KMS-11 (cell line): ENCODE results near the gene ZMYND19.
"Not testable (repeated sequence)": the region's sequence is repeated elsewhere in the genome, so short reads cannot be mapped to it uniquely, and the experiment has no call there.

Source experiments
- H2AFZ ChIP-seq: fragments of 200-600 bp; sonication (generic); 2 replicates; pipeline ENCODE4 v1.6.1; 2016; ENCODE audit warnings: antibody characterized with exemption, mixed run types, low read depth
- H3K27ac ChIP-seq: fragments of 200-600 bp; sonication (generic); 2 replicates; pipeline ENCODE4 v1.6.1; 2016; ENCODE audit warnings: mild to moderate bottlenecking, mixed run types
- H3K27me3 ChIP-seq: fragments of 200-600 bp; sonication (generic); 2 replicates; pipeline ENCODE4 v1.6.1; 2017; ENCODE audit warnings: mild to moderate bottlenecking, low read depth, mixed run types, moderate library complexity; ENCODE audit not compliant: insufficient read depth
- H3K36me3 ChIP-seq: fragments of 200-600 bp; sonication (generic); 2 replicates; pipeline ENCODE4 v1.6.1; 2017; ENCODE audit warnings: mild to moderate bottlenecking, mixed run types; ENCODE audit not compliant: insufficient read depth
- H3K4me1 ChIP-seq: fragments of 200-600 bp; sonication (generic); 2 replicates; pipeline ENCODE4 v1.6.1; 2016; ENCODE audit warnings: mild to moderate bottlenecking, low read depth, mixed run types; ENCODE audit not compliant: poor library complexity, severe bottlenecking
- H3K4me2 ChIP-seq: fragments of 200-600 bp; sonication (generic); 2 replicates; pipeline ENCODE4 v1.7.0; 2016; ENCODE audit warnings: mild to moderate bottlenecking, mixed run types
- H3K4me3 ChIP-seq: fragments of 200-600 bp; sonication (generic); IDR thresholded peaks from 2 replicates; pipeline ENCODE4 v1.6.1; 2017; ENCODE audit warnings: low read depth, low read length, mixed read lengths; ENCODE audit not compliant: insufficient read depth
- H3K79me2 ChIP-seq: fragments of 200-600 bp; sonication (generic); 2 replicates; pipeline ENCODE4 v1.6.1; 2016; ENCODE audit warnings: low read depth, mixed run types; ENCODE audit not compliant: insufficient read depth
- H3K9ac ChIP-seq: fragments of 200-600 bp; sonication (generic); 2 replicates; pipeline ENCODE4 v1.6.1; 2016; ENCODE audit warnings: mild to moderate bottlenecking, mixed run types
- H4K20me1 ChIP-seq: fragments of 200-600 bp; sonication (generic); 2 replicates; pipeline ENCODE4 v1.6.1; 2016; ENCODE audit warnings: mild to moderate bottlenecking, mixed run types; ENCODE audit not compliant: insufficient read depth
- TF ChIP-seq, protein P1 (sequence below): fragments of 200-600 bp; sonication (generic); conservative IDR thresholded peaks from 2 replicates; pipeline ENCODE4 v1.6.1; 2017; ENCODE audit warnings: low read depth, mild to moderate bottlenecking, antibody characterized with exemption, low read length, moderate library complexity, mixed read lengths

ZMYND19 gene

DNA sequence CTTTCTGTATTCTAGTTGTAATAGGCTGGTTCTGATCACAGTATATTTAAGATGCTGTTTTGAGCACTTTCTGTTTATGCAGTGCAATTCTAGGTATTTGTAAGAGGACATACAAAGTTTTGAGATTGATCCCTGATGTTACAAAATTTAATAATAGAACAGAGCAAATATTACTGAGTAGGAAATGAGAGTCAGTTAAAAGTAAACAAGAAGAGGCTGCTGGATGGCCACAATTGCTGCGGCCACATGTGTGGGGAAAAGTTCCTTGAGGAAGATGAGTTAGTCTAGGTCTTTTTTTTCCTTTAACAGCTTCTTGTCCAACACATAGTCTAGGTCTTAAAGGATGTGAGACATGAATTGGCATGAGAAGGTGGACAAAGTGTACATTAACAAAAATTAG is 39.8 kb upstream of the ZMYND19 start:
- H3K4me2 ChIP-seq: no peak overlapping the region
- H2AFZ ChIP-seq: no peak overlapping the region
- peaks cover 7% of the 10 kb centered on the region; the same call in 1 of the 2 replicates for H4K20me1 ChIP-seq
- no peaks in the 10 kb centered on the region for H3K27me3 ChIP-seq
- H3K4me3 ChIP-seq: no peak overlapping the region
- H3K4me1 ChIP-seq: peaks cover 14% of the 10 kb centered on the region
- H3K36me3 ChIP-seq: no peaks in the 10 kb centered on the region
- H3K27ac ChIP-seq: no peak overlapping the region
- TF ChIP-seq, protein P1, sequence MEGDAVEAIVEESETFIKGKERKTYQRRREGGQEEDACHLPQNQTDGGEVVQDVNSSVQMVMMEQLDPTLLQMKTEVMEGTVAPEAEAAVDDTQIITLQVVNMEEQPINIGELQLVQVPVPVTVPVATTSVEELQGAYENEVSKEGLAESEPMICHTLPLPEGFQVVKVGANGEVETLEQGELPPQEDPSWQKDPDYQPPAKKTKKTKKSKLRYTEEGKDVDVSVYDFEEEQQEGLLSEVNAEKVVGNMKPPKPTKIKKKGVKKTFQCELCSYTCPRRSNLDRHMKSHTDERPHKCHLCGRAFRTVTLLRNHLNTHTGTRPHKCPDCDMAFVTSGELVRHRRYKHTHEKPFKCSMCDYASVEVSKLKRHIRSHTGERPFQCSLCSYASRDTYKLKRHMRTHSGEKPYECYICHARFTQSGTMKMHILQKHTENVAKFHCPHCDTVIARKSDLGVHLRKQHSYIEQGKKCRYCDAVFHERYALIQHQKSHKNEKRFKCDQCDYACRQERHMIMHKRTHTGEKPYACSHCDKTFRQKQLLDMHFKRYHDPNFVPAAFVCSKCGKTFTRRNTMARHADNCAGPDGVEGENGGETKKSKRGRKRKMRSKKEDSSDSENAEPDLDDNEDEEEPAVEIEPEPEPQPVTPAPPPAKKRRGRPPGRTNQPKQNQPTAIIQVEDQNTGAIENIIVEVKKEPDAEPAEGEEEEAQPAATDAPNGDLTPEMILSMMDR: no peak
- H3K9ac ChIP-seq: no peak overlapping the region
- peaks cover 80% of the 10 kb centered on the region for H3K79me2 ChIP-seq

DNA sequence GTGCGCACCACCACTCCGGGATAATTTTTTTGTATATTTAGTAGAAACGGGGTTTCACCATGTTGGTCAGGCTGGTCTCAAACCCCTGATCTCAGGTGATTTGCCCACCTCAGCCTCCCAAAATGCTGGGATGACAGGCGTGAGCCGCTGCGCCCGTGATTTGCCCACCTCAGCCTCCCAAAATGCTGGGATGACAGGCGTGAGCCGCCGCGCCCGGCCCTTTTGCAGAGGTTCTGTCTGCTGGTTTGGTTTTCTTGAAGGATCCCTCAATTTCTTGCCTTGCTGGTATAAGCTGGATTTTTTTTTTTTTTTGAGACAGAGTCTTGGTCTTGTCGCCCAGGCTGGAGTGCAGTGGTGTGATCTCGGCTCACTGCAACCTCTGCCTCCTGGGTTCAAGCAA is 37.1 kb upstream of the ZMYND19 start:
- H3K4me1 ChIP-seq: peaks cover 14% of the 10 kb centered on the region
- not testable (repeated sequence) for H3K27me3 ChIP-seq, H3K4me2 ChIP-seq, H2AFZ ChIP-seq, H3K36me3 ChIP-seq, H4K20me1 ChIP-seq, H3K27ac ChIP-seq, H3K4me3 ChIP-seq, H3K9ac ChIP-seq
- H3K79me2 ChIP-seq: peaks cover 93% of the 10 kb centered on the region

GRCh38 chr9:137626464-137626863 is 36.2 kb upstream of the ZMYND19 start:
- H3K36me3 ChIP-seq: 0 out of 2 replicates have a peak, but pooled peaks cover 2% of the 10 kb centered on the region
- H3K9ac ChIP-seq: no peak overlapping the region
- H3K4me1 ChIP-seq: peaks cover 16% of the 10 kb centered on the region
- peaks cover 2% of the 10 kb centered on the region; the same call in 1 of the 2 replicates for H4K20me1 ChIP-seq
- no peak overlapping the region for H3K4me2 ChIP-seq
- TF ChIP-seq, protein P1: no peak
- H2AFZ ChIP-seq: no peak overlapping the region
- peaks cover 91% of the 10 kb centered on the region for H3K79me2 ChIP-seq
- H3K27ac ChIP-seq: no peak overlapping the region
- H3K27me3 ChIP-seq: no peaks in the 10 kb centered on the region
- H3K4me3 ChIP-seq: no peak overlapping the region

- peaks cover 27% of the 10 kb centered on the region for H3K4me1 ChIP-seq
- H3K36me3 ChIP-seq, H3K9ac ChIP-seq, H3K4me2 ChIP-seq, H2AFZ ChIP-seq, H3K27ac ChIP-seq, H3K4me3 ChIP-seq, H4K20me1 ChIP-seq, H3K27me3 ChIP-seq: not testable (repeated sequence)
- H3K79me2 ChIP-seq: peaks cover 82% of the 10 kb centered on the region
Observed at GRCh38 chr9:137622211-137622610, 31.9 kb upstream of the ZMYND19 start.

- Histone ChIP-seq H3K4me1 (peaks cover 35% of the 10 kb centered on the region), H3K79me2 (peaks cover 76% of the 10 kb centered on the region), H3K36me3 (0 out of 2 replicates have a peak, but pooled peaks cover 3% of the 10 kb centered on the region), H2AFZ (no peak overlapping the region), H4K20me1 (no peaks in the 10 kb centered on the region), H3K27ac (no peak overlapping the region), H3K9ac (no peak overlapping the region), H3K4me3 (no peak overlapping the region), H3K27me3 (no peaks in the 10 kb centered on the region), H3K4me2 (peak overlapping the region; percentile 93; the same call in 1 of the 2 replicates)
- TF ChIP-seq, protein P1: 0 out of 2 replicates have a peak, but pooled peaks have one; percentile 33
Observed at GRCh38 chr9:137621131-137621757, 30.9 kb upstream of the ZMYND19 start.
